GM12878 (cell line): ENCODE results near the gene SLC2A4.

Experiments
- BHLHE40 ChIP-seq, 2 experiments: fragments of 450-650 bp in 1 of 2; IDR thresholded peaks; 2 replicates each; pipeline ENCODE4 v1.6.1; 2011 to 2017; ENCODE audit warnings: low read depth in 2 of 2, borderline replicate concordance in 1 of 2, improper control_type of control experiment in 1 of 2, low read length in 1 of 2, mild to moderate bottlenecking in 1 of 2
- EGR1 ChIP-seq, 2 experiments: IDR thresholded peaks; 1 replicate in 1 of 2; 2 replicates in 1 of 2; pipeline ENCODE4 v1.6.1; 2011 to 2012; ENCODE audit warnings: low read depth in 2 of 2, low read length in 2 of 2, borderline replicate concordance in 1 of 2, mild to moderate bottlenecking in 1 of 2, moderate library complexity in 1 of 2
- EZH2 ChIP-seq: IDR thresholded peaks from 2 replicates; pipeline ENCODE4 v1.6.1; 2012; ENCODE audit warnings: low read depth, mild to moderate bottlenecking, control low read depth, inconsistent platforms, low read length, borderline replicate concordance; ENCODE audit not compliant: control insufficient read depth
- HDAC6 ChIP-seq: fragments of 200-600 bp; sonication (generic); IDR thresholded peaks from one replicate; pipeline ENCODE4 v1.8.0; 2017; ENCODE audit warnings: antibody characterized with exemption; ENCODE audit not compliant: unreplicated experiment
- NRF1 ChIP-seq: conservative IDR thresholded peaks from 2 replicates; pipeline ENCODE4 v1.6.1; 2011; ENCODE audit warnings: mild to moderate bottlenecking, low read depth, low read length, improper control_type of control experiment
- POLR2AphosphoS5 ChIP-seq: IDR thresholded peaks from 2 replicates; pipeline ENCODE4 v1.6.1; 2011; ENCODE audit warnings: mild to moderate bottlenecking, low read length, inconsistent platforms
- RAD21 ChIP-seq: IDR thresholded peaks from 2 replicates; pipeline ENCODE4 v1.6.1; 2011; ENCODE audit warnings: mild to moderate bottlenecking, low read depth, low read length, moderate library complexity; ENCODE audit not compliant: insufficient read depth
- REST ChIP-seq: IDR thresholded peaks from 2 replicates; pipeline ENCODE4 v1.6.1; 2012; ENCODE audit warnings: mild to moderate bottlenecking, low read depth, low read length
- SIN3A ChIP-seq: IDR thresholded peaks from 2 replicates; pipeline ENCODE4 v1.6.1; 2012; ENCODE audit warnings: low read depth, low read length, improper control_type of control experiment
- ZNF384 ChIP-seq: IDR thresholded peaks from 2 replicates; pipeline ENCODE4 v1.6.1; 2012; ENCODE audit warnings: low read depth, mild to moderate bottlenecking, low read length, improper control_type of control experiment, borderline replicate concordance
- TF ChIP-seq, protein P1 (sequence below), 3 experiments: IDR thresholded peaks in 2 of 3; conservative IDR thresholded peaks in 1 of 3; 2 replicates each; pipeline ENCODE4 v1.5.1; 2011; ENCODE audit warnings: low read depth in 3 of 3, low read length in 3 of 3, mild to moderate bottlenecking in 3 of 3, control low read depth in 2 of 3, moderate library complexity in 2 of 3, inconsistent platforms in 1 of 3, mixed read lengths in 1 of 3; ENCODE audit not compliant: control insufficient read depth in 2 of 3, insufficient read depth in 1 of 3; ENCODE audit errors: extremely low read depth in 1 of 3

- TF ChIP-seq, protein P1, sequence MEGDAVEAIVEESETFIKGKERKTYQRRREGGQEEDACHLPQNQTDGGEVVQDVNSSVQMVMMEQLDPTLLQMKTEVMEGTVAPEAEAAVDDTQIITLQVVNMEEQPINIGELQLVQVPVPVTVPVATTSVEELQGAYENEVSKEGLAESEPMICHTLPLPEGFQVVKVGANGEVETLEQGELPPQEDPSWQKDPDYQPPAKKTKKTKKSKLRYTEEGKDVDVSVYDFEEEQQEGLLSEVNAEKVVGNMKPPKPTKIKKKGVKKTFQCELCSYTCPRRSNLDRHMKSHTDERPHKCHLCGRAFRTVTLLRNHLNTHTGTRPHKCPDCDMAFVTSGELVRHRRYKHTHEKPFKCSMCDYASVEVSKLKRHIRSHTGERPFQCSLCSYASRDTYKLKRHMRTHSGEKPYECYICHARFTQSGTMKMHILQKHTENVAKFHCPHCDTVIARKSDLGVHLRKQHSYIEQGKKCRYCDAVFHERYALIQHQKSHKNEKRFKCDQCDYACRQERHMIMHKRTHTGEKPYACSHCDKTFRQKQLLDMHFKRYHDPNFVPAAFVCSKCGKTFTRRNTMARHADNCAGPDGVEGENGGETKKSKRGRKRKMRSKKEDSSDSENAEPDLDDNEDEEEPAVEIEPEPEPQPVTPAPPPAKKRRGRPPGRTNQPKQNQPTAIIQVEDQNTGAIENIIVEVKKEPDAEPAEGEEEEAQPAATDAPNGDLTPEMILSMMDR (IDR thresholded peaks at IDR 0.05 in 2 of 3, conservative IDR thresholded peaks at IDR 0.05 in 1 of 3; ENCODE audit: control insufficient read depth in 2 of 3, extremely low read depth in 1 of 3, insufficient read depth in 1 of 3, low read depth in 3 of 3, low read length in 3 of 3), result no peak
- TF ChIP-seq NRF1 (no peak), HDAC6 (no peak), REST (no peak), BHLHE40 (IDR thresholded peaks at IDR 0.05; ENCODE audit: borderline replicate concordance in 1 of 2, low read depth in 2 of 2, low read length in 1 of 2) (no peak), POLR2AphosphoS5 (no peak), SIN3A (no peak), RAD21 (no peak), ZNF384 (no peak), EZH2 (no peak), EGR1 (IDR thresholded peaks at IDR 0.05; ENCODE audit: borderline replicate concordance in 1 of 2, low read depth in 2 of 2, low read length in 2 of 2) (no peak)
Observed at GRCh38 chr17:7289256-7290032, 7.9 kb downstream of the SLC2A4 start.
